Tibial artery (tissue), 4 donors: ENCODE measurements around the gene CDCA8.
A peak's percentile ranks its signal among the peaks of the same experiment; 100 is the strongest.

Experiments used
- DNase-seq, 2 donors: peaks; one replicate each; pipeline ENCODE4 v3.0.0-alpha.2; 2019
- H3K27ac ChIP-seq, 2 donors: fragments of 200-600 bp; sonication (generic) in 1 of 2; 1 replicate in 1 of 2; 2 replicates in 1 of 2; pipeline ENCODE4 v1.5.1; 2018 to 2019; ENCODE audit warnings: mild to moderate bottlenecking in 1 of 2
- H3K27me3 ChIP-seq, 2 donors: fragments of 200-600 bp; sonication (generic) in 1 of 2; one replicate each; pipeline versions ENCODE4 v1.5.1 to v1.6.0; 2016 to 2019
- H3K36me3 ChIP-seq, 3 donors: fragments of 200-600 bp; sonication (generic) in 2 of 3; one replicate each; pipeline ENCODE4 v1.5.1; 2016 to 2019; ENCODE audit warnings: mild to moderate bottlenecking in 2 of 3
- H3K4me1 ChIP-seq, 4 donors: fragments of 200-600 bp; sonication (generic) in 2 of 4; 1 replicate in 3 of 4; 2 replicates in 1 of 4; pipeline ENCODE4 v1.5.1; 2016 to 2019
- H3K4me3 ChIP-seq, 2 donors: fragments of 200-600 bp; sonication (generic) in 1 of 2; 1 replicate in 1 of 2; 2 replicates in 1 of 2; pipeline ENCODE4 v1.5.1; 2018 to 2019; ENCODE audit warnings: mild to moderate bottlenecking in 2 of 2
- H3K9me3 ChIP-seq, 3 donors: fragments of 200-600 bp; sonication (generic) in 1 of 3; one replicate each; pipeline ENCODE4 v1.5.1; 2016 to 2019
- intact Hi-C: fragments of 100-400 bp; cut with DNase I; formaldehyde crosslinking; loops from one replicate; pipeline ENCODE4 v1.15.0; 2023; ENCODE audit warnings: low total_unique reads
- TF ChIP-seq, protein P1 (sequence below), 2 experiments: fragments of 200-600 bp in 1 of 2; fragments of 450-650 bp in 1 of 2; IDR thresholded peaks; one replicate each; pipeline ENCODE4 v1.5.1; 2017 to 2019; ENCODE audit warnings: antibody characterized with exemption in 2 of 2, mild to moderate bottlenecking in 1 of 2, moderate library complexity in 1 of 2

CDCA8 gene

GRCh38 chr1:37672136-37672870 lies 20.0 kb upstream of the CDCA8 start:
- no peak overlapping the region for H3K4me3 ChIP-seq
- intact Hi-C loops = no loop called here
- TF ChIP-seq, protein P1, sequence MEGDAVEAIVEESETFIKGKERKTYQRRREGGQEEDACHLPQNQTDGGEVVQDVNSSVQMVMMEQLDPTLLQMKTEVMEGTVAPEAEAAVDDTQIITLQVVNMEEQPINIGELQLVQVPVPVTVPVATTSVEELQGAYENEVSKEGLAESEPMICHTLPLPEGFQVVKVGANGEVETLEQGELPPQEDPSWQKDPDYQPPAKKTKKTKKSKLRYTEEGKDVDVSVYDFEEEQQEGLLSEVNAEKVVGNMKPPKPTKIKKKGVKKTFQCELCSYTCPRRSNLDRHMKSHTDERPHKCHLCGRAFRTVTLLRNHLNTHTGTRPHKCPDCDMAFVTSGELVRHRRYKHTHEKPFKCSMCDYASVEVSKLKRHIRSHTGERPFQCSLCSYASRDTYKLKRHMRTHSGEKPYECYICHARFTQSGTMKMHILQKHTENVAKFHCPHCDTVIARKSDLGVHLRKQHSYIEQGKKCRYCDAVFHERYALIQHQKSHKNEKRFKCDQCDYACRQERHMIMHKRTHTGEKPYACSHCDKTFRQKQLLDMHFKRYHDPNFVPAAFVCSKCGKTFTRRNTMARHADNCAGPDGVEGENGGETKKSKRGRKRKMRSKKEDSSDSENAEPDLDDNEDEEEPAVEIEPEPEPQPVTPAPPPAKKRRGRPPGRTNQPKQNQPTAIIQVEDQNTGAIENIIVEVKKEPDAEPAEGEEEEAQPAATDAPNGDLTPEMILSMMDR (IDR thresholded peaks at IDR 0.05) = no peak
- H3K27me3 ChIP-seq = peaks cover 0 to 23% of the 10 kb centered on the region in 2 donors
- no peaks in the 10 kb centered on the region for H3K36me3 ChIP-seq
- H3K4me1 ChIP-seq = peaks cover 0 to 16% (median 7%) of the 10 kb centered on the region in 4 donors
- no peaks in the 10 kb centered on the region for H3K9me3 ChIP-seq
- H3K27ac ChIP-seq = no peak overlapping the region
- DNase-seq = no peak

DNA sequence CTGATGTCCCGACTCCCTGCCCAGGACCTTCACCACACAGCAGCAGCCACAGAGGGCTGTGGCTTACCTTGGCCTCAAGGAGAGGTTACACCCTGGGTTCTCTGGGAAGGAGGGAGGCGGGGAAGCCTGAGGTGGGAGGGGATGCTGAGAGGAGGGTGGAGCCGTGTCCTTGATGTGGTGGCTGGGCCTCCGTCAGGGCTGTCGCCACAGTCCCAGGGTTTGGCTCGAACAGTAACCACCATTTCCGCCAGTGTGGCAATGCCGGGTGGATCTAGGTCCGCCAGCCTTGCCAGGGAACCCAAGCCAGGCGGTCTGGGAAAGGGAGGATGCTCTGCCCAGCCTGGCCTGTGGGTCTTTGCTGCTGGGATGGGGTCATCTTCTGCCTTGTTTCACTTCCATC lies 18.4 kb upstream of the CDCA8 start:
- Histone ChIP-seq H3K4me1 (peaks cover 0 to 16% (median 7%) of the 10 kb centered on the region in 4 donors), H3K36me3 (no peaks in the 10 kb centered on the region), H3K27me3 (peaks cover 0 to 19% of the 10 kb centered on the region in 2 donors), H3K9me3 (no peaks in the 10 kb centered on the region), H3K27ac (no peak overlapping the region), H3K4me3 (no peak overlapping the region)
- TF ChIP-seq, protein P1 (IDR thresholded peaks at IDR 0.05) = no peak
- intact Hi-C loops = no loop called here
- DNase-seq = no peak

- H3K27me3 ChIP-seq = peaks cover 0 to 2% of the 10 kb centered on the region in 2 donors
- H3K9me3 ChIP-seq = no peaks in the 10 kb centered on the region
- intact Hi-C loops = no loop called here
- peaks cover 0 to 16% (median 7%) of the 10 kb centered on the region in 4 donors for H3K4me1 ChIP-seq
- H3K27ac ChIP-seq = peak overlapping the region; percentile 35 to 58
- peak overlapping the region in 1 of 2 donors; percentile 8 for H3K4me3 ChIP-seq
- H3K36me3 ChIP-seq = no peaks in the 10 kb centered on the region
- peak in 1 of 2 donors; percentile 33 for DNase-seq
- TF ChIP-seq, protein P1 (IDR thresholded peaks at IDR 0.05) = no peak
These were observed 15.8 kb upstream of the CDCA8 start for GRCh38 chr1:37676281-37677142.

- H3K4me3 ChIP-seq = no peak overlapping the region
- no peaks in the 10 kb centered on the region for H3K9me3 ChIP-seq
- no peaks in the 10 kb centered on the region for H3K27me3 ChIP-seq
- no peak overlapping the region for H3K27ac ChIP-seq
- intact Hi-C loops = no loop called here
- peaks cover 0 to 16% (median 7%) of the 10 kb centered on the region in 4 donors for H3K4me1 ChIP-seq
- TF ChIP-seq, protein P1 (IDR thresholded peaks at IDR 0.05) = no peak
- no peaks in the 10 kb centered on the region for H3K36me3 ChIP-seq
- DNase-seq = peak in 1 of 2 donors; percentile 5
These were observed 15.2 kb upstream of the CDCA8 start for GRCh38 chr1:37677143-37677439.

- Histone ChIP-seq H3K27me3 (no peaks in the 10 kb centered on the region), H3K27ac (no peak overlapping the region), H3K4me1 (peaks cover 0 to 16% (median 7%) of the 10 kb centered on the region in 4 donors), H3K9me3 (no peaks in the 10 kb centered on the region), H3K4me3 (no peak overlapping the region), H3K36me3 (peaks cover 2 to 6% (median 3%) of the 10 kb centered on the region in 3 donors)
- DNase-seq = peak in 1 of 2 donors; percentile 7
- intact Hi-C loops = no loop called here
- TF ChIP-seq, protein P1 (IDR thresholded peaks at IDR 0.05) = no peak
These were observed 14.5 kb upstream of the CDCA8 start for GRCh38 chr1:37677808-37678207.
